Fibroblast of skin of scalp (primary cell): ENCODE measurements around the gene ATP11A.
"Not testable (repeated sequence)": the region's sequence is repeated elsewhere in the genome, so short reads cannot be mapped to it uniquely, and the experiment has no call there.

Source experiments
- DNase-seq: peaks from one replicate; pipeline ENCODE4 v3.0.0-alpha.2; 2013

Gene ATP11A

DNA sequence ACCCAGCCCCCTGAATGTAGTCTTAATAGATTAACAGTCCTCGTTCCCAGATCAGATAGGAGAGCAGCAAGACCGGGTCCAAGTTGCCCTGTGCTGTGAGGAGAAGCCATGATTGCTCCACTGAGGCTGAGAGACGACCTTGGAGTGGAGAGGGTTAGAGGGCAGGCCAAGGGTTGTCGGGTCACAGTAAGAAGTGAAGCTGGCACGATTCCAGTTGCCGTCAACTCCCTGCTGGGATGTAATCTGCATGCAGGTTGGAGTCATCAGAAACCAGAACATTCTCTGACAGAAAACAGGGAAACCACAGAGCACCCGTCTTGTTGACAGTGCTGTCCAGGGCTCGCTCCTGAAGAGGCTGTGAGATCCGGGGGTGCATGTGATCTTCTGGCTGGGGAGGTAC, 19.0 kb upstream of the ATP11A start:
- no peak for DNase-seq

DNA sequence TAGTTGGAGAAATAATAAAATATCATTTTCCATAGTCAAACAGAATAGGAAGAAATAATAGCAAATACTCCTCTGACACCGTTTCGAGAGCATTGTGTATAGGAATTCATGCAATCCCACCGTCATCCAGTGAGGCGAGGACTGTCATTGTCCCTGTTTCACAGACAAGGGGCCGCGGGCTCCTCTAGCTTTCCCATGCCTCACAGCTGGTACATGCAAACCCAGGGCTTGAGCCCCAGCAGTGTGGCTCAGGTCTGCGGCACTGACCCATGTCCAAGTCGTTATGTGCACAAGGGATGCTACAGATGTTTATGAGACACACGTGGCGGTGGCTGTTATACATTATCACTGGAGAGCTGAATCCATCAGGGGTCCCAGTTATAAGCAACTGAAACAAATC, 18.5 kb upstream of the ATP11A start:
- DNase-seq: no peak

DNA sequence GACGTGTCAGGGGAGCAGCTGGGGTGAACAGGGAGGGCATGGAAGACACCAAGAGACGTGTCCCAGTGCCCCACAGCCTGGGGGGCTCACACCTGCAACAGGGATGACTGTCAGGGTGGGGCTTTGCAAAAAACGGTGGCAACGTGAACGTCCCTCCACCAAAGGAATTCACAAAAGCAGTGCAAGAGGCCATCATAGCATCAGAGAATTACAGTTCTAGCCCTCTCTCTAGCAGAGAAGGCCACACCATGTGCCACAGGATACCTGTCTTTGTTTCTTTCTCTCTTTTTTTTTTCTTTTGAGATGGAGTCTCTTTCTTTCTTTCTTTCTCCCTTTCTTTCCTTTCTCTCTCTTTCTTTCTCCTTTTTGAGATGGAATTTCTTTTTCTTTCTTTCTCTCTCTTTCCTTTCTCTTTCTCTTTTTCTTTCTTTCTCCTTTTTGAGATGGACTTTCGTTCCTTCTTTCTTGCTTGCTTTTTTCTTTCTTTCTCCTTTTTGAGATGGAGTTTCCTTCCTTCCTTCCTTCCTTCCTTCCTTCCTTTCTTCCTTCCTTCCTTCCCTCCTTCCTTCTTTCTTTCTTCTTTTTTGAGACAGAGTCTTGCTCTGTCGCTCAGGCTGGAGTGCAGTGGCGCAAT, 17.1 kb upstream of the ATP11A start:
- no peak for DNase-seq

GRCh38 chr13:112674412-112675365, 15.1 kb upstream of the ATP11A start:
- no peak for DNase-seq

- DNase-seq: no peak
Observed at GRCh38 chr13:112675366-112675756, 14.5 kb upstream of the ATP11A start.

DNA sequence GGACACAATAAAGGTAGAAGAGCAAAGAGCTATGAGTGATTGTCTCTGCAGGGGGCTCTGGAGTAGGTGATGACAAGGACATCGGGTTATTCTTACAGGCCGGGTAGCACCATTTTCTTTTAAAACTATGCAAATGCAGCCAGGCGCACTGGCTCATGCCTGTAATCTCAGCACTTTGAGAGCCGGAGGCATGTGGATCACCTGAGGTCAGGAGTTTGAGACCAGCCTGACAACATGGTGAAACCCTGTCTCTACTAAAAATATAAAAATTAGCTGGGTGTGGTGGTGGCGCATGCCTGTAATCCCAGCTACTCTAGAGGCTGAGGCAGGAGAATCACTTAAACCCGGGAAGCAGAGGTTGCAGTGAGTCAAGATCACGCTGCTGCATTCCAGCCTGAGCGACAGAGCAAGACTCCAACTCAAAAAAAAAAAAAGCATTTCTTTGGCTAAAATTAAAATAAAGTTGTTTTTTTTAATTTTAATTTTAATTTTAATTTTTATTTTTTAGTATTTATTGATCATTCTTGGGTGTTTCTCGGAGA, 12.3 kb upstream of the ATP11A start:
- not testable (repeated sequence) for DNase-seq

- DNase-seq: no peak
Observed at GRCh38 chr13:112679381-112679780, 10.5 kb upstream of the ATP11A start.

DNA sequence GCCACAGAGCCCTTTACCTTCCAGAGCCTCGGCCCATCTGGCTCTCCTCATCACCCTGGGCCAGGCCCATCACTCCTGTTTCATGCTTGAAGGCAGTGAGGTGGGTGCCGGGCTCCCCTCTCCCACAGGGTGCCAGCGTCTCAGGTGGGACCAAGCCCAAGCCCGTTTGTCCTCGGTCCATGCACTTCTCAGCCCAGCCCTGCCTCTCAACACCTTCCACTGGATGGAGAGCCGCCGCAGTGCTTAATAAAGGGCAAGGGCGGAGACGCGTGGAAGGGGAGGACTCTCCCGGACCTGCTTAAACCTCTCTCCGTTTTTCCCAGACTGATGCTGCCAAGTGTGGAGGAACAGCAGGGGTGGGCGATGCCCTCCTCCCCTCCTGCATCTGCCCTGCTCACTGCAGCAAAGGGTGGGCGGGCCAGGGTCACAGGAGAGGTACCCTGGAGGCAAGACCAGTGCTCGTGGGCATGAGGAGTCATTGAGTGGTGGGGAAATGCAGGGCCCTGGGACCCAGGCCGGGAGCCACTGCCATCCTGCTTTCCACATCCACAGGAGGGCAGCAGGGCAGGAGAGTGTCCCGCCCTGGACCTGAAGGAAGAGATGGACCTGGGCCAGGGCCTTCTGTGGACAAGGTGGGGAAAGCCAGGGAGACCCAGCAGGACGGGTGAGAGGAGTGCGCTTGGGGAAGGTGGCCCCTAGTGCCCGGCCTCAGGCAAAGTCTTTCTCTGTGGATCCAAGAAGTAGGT, 9.7 kb upstream of the ATP11A start:
- DNase-seq: no peak

- DNase-seq: no peak
Observed at GRCh38 chr13:112680741-112681360, 9.0 kb upstream of the ATP11A start.

DNA sequence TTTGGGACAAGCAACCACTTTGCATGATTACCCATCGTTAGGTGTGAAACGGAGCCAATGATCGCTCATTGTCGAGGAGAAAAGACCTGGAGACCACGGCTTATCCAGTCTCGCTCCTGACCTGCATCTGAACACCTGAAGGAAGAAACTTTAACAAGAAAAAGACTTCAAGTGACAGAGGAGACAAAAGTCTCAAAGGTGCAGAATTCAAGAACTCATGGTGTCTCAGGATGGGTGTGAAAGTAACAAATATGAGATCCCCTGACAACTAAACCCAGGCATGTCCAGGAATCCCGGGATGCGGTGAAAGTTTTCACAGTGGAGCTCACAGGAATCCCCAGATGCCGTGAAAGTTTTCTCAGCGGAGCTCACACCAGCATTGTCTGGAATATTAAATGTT, 6.3 kb upstream of the ATP11A start:
- no peak for DNase-seq

DNA sequence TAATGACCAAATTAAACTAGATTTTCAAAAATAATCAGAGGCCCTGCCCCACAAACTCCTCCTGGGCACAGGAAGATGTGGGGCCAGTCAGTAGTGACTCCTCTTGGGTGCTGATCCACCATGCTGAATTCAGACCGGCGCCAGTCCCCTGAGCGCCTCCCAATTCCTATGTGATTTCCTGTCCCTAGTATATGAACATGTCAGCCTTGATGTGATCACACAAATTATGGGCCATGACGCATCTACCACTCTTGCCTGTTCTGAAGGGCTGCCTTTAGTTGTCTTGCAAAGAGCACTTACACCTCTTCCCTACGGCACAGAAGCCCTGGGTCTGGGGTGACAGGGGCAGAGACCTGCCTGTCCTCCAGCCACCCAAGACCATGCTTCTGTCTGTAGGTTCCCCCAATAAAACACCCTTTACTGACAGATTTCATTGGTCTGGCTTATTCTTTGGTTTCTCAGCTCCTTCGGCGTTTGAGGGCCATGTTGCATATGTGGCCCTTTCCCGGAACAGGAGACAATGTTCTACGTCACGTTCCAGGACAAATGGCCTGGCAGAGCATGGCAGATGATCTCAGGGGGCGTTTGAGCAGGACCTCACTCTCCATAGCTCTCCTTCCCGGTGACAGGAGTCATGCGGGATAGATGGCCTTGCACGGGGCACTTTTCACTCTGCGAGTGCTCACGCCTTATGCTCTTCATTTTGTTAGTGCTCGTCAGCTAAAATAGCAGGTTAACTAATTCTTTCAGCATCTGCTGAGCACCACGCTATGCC, 5.6 kb upstream of the ATP11A start:
- no peak for DNase-seq

- not testable (repeated sequence) for DNase-seq
Observed at GRCh38 chr13:112685189-112685805, 4.5 kb upstream of the ATP11A start.

- DNase-seq: no peak
Observed at GRCh38 chr13:112685896-112686295, 3.9 kb upstream of the ATP11A start.

GRCh38 chr13:112686364-112686763, 3.5 kb upstream of the ATP11A start:
- no peak for DNase-seq

DNA sequence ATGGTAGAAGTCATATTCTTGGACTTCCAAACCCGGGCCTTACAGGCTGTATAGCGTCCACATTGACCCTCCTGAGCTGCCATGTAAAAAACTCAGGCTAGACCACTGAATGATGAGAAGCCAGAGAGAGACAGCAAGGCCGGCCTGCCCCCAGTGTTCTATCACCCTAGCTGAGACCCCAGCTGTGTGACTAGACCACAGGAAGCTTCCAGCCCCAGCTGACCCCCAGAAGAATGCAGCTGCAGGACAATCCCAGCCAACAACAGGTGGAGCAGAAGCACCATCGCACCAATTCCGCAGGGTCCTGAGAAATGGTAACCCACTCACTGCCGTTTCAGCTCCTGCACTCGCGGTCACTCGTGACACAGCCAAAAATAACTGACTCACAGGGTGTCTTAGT, 2.9 kb upstream of the ATP11A start:
- DNase-seq: no peak

DNA sequence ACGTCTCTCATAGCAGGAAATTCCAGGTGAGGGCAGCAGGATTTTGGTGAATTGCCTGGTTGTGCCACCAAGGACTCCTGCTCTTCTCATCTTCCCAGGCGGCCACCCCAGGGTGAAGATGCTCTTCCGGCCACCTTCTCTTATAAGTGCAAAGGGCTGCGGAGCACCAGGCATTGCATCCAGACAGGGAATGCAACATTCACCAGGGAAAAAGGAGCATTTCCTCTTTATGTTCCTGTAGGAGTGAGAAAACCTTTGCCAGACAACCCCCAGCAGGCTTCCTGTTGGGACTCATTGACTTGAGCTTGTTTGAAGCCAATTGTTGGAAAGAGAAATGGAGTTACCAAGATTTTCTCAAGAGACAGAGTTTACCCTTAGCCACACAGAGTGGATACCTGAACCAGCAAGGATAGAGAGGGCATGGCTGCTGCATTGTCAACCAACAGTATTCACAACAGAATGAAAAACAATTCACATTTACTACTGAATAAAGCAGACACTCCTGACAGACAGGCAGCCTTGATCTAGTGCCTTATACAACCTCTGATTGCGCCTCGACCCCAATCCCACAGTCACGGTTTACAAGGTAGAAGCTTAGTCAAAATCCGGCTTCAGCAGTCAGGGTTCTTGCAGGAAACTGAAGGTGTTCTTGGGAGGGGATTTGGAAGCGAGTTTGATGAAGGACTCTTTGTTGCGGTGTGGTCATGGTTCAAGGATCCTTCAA, 1.8 kb upstream of the ATP11A start:
- DNase-seq: no peak

- DNase-seq: no peak
Observed at GRCh38 chr13:112688560-112689302, 1.1 kb upstream of the ATP11A start.

DNA sequence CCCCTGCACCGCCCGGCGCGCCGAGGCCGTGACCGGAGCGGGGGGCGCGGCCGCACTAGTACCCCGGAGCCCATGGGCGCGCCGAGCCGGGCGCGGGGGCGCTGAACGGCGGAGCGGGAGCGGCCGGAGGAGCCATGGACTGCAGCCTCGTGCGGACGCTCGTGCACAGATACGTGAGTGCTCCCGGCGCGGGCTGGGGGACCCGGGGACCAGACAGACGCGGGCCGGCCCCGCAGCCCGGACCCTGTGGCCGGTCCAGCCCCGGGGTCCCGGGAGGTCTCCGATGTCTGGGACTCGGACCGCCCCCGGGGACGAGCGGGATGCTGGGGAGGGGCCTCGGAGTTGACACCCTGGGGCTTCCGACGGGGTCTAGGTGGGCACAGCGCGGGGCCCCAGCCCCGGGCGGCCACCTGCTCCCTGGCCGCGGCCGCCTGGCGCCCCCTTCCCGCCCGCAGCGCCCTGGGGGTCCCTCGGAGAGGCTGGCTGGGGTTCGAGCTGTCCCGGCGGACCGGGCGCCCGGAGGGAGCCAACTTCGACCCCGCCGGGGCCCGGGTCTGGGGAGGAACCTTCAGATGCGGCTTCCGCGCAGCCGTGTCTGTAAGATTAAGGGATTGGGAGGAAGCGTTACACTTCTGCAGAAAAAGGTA, 568 bp downstream of the ATP11A start:
- peak; percentile 38 for DNase-seq

DNA sequence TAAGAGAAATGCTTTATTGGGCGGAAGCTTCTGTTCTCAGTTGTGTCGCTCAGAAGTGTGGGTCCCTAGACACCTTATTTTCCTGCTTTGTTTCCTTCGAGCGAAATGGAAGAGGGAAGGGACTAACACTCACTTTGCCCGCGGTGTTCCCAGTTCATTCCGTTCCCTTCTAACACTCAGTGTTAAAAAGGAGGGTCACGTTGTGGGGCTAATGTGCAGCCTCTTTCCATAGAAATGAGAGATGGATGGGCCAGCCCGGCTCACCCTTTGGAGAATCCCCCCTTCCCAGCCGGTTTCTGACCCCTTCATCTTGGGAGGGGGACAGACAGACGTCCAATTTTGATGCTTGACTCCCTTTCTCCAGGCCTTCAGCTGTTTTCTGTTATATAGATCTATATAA, 2.3 kb downstream of the ATP11A start:
- DNase-seq: no peak
